Prostate gland (tissue), 2 donors: ENCODE measurements around the gene FRMD4A. TPM values are rescaled to one million over a fixed set of nuclear protein-coding genes. Genes with fewer than 3 reads are reported as not detected.

Experiments
- DNase-seq: peaks from one replicate; pipeline ENCODE4 v3.0.0-alpha.2; 2019; ENCODE audit warnings: low spot score
- H3K27ac ChIP-seq, 2 donors: fragments of 200-600 bp; sonication (generic); 2 replicates each; pipeline ENCODE4 v1.5.1; 2017 to 2019
- H3K27me3 ChIP-seq: fragments of 200-600 bp; sonication (generic); replicated peaks from 2 replicates; pipeline ENCODE4 v1.5.1; 2019; ENCODE audit not compliant: insufficient read depth
- H3K36me3 ChIP-seq, 2 donors: fragments of 200-600 bp; sonication (generic); 1 replicate in 1 of 2; 2 replicates in 1 of 2; pipeline versions ENCODE4 v1.5.1 to v1.8.1; 2017 to 2019
- H3K4me1 ChIP-seq: fragments of 200-600 bp; sonication (generic); replicated peaks from 2 replicates; pipeline ENCODE4 v1.5.1; 2019
- H3K4me3 ChIP-seq, 2 donors: fragments of 200-600 bp; sonication (generic); 2 replicates each; pipeline ENCODE4 v1.5.1; 2017 to 2019
- H3K9me3 ChIP-seq: fragments of 200-600 bp; sonication (generic); 2 replicates; pipeline ENCODE4 v1.5.1; 2017
- CTCF ChIP-seq, 4 experiments: fragments of 200-600 bp in 2 of 4; fragments of 450-650 bp in 2 of 4; sonication (generic) in 2 of 4; IDR thresholded peaks; 1 replicate in 3 of 4; 2 replicates in 1 of 4; pipeline ENCODE4 v1.5.1; 2016 to 2019; ENCODE audit warnings: antibody characterized with exemption in 4 of 4, mild to moderate bottlenecking in 2 of 4, moderate library complexity in 2 of 4
- POLR2A ChIP-seq: fragments of 450-650 bp; IDR thresholded peaks from one replicate; pipeline ENCODE4 v1.6.1; 2016; ENCODE audit warnings: antibody characterized with exemption, mild to moderate bottlenecking
- POLR2AphosphoS5 ChIP-seq: sonication (generic); formaldehyde crosslinking; IDR thresholded peaks from one replicate; pipeline ENCODE4 v1.6.1; 2017; ENCODE audit warnings: antibody characterized with exemption
- WGBS: methylation state at CpG from one replicate; pipeline ENCODE4 v1.1.5; 2018; 5-methylcytosine and 5-hydroxymethylcytosine counted together
- intact Hi-C: fragments of 100-400 bp; cut with DNase I; formaldehyde crosslinking; loops from one replicate; pipeline ENCODE4 v1.14.2; 2022
- total RNA-seq, 2 donors: library from RNA; depleted of rRNA; stranded (reverse); fragments of >200 nt; gene quantifications; one replicate each; pipeline ENCODE4 v1.1.0, GENCODE V29; 2016

Gene FRMD4A
- total RNA-seq, 2 donors from 2014 or later: 38.0 to 53.2 TPM

GRCh38 chr10:14116021-14116420, 214.7 kb downstream of the FRMD4A start:
- no peak overlapping the region for H3K4me3 ChIP-seq
- H3K27me3 ChIP-seq: no peaks in the 10 kb centered on the region
- no peak overlapping the region for H3K27ac ChIP-seq
- no peaks in the 10 kb centered on the region for H3K9me3 ChIP-seq
- no peak for DNase-seq
- H3K36me3 ChIP-seq: no peaks in the 10 kb centered on the region
- intact Hi-C loops: no loop called here
- whole genome bisulfite sequencing: 90% methylated on average over 8 of the region's 8 CpGs
- H3K4me1 ChIP-seq: no peaks in the 10 kb centered on the region
- TF ChIP-seq POLR2A (no peak), CTCF (IDR thresholded peaks at IDR 0.05) (no peak), POLR2AphosphoS5 (no peak)

- Histone ChIP-seq H3K4me3 (no peak overlapping the region), H3K4me1 (no peaks in the 10 kb centered on the region), H3K36me3 (no peaks in the 10 kb centered on the region), H3K27me3 (no peaks in the 10 kb centered on the region), H3K9me3 (no peaks in the 10 kb centered on the region), H3K27ac (no peak overlapping the region)
- intact Hi-C loops: no loop called here
- no peak for DNase-seq
- WGBS: 95% methylated on average over 2 of the region's 2 CpGs
- TF ChIP-seq CTCF (IDR thresholded peaks at IDR 0.05) (no peak), POLR2A (no peak), POLR2AphosphoS5 (no peak)
These were observed 215.9 kb downstream of the FRMD4A start for GRCh38 chr10:14114791-14115190.

- 89% methylated on average over 5 of the region's 5 CpGs for WGBS
These were observed 218.7 kb downstream of the FRMD4A start for GRCh38 chr10:14112056-14112455.

GRCh38 chr10:14111208-14111607, 219.5 kb downstream of the FRMD4A start:
- intact Hi-C loops: no loop called here
- no peak for TF ChIP-seq POLR2A
- TF ChIP-seq POLR2AphosphoS5: no peak
- TF ChIP-seq CTCF (IDR thresholded peaks at IDR 0.05): no peak
- DNase-seq: no peak

More at GRCh38 chr10:14112056-14112455, 218.7 kb downstream of the FRMD4A start:
- Histone ChIP-seq H3K36me3 (no peaks in the 10 kb centered on the region), H3K4me1 (no peaks in the 10 kb centered on the region), H3K9me3 (no peaks in the 10 kb centered on the region), H3K4me3 (no peak overlapping the region), H3K27me3 (no peaks in the 10 kb centered on the region), H3K27ac (no peak overlapping the region)
- no peak for TF ChIP-seq CTCF (IDR thresholded peaks at IDR 0.05)
- DNase-seq: no peak
- intact Hi-C loops: no loop called here

GRCh38 chr10:14106828-14107227, 223.9 kb downstream of the FRMD4A start:
- intact Hi-C loops: no loop called here

More at GRCh38 chr10:14111208-14111607, 219.5 kb downstream of the FRMD4A start:
- Histone ChIP-seq H3K36me3 (no peaks in the 10 kb centered on the region), H3K9me3 (no peaks in the 10 kb centered on the region), H3K27me3 (no peaks in the 10 kb centered on the region), H3K4me3 (no peak overlapping the region), H3K4me1 (no peaks in the 10 kb centered on the region), H3K27ac (no peak overlapping the region)
- 63% methylated on average over 1 of the region's 1 CpG for WGBS

More at GRCh38 chr10:14106828-14107227, 223.9 kb downstream of the FRMD4A start:
- no peak overlapping the region for H3K27ac ChIP-seq
- no peaks in the 10 kb centered on the region for H3K27me3 ChIP-seq
- H3K4me1 ChIP-seq: no peaks in the 10 kb centered on the region
- no peaks in the 10 kb centered on the region for H3K9me3 ChIP-seq
- H3K36me3 ChIP-seq: no peaks in the 10 kb centered on the region
- no peak for DNase-seq
- no peak overlapping the region for H3K4me3 ChIP-seq
- WGBS: 94% methylated on average over 3 of the region's 3 CpGs
- TF ChIP-seq POLR2A (no peak), CTCF (IDR thresholded peaks at IDR 0.05) (no peak), POLR2AphosphoS5 (no peak)
